ENCODE data around the gene CPNE4.

CPNE4 gene

DNA sequence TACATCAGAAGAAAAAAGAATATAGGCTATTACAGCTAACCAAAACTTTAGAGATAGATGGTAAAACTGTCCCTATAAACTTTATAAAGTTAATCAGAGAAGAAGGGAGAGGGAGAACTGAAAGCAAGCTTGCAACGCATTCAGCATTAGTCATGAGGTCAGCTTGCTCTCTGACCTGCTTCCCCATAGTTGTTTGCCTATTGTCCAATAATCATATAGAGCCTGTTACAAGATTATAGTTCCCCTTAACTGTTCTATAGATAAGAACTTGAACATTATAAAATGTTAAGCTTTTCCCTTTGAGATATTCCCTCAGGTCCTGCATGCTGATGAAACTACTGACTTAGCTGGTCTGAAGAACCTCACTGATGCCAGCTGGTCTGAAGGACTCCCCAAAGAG is 74.5 kb downstream of the CPNE4 start:
- no peaks in the 10 kb centered on the region for H3F3A ChIP-seq (ENCODE audit: insufficient read depth, low read length)
- no peaks in the 10 kb centered on the region for H4K20me1 ChIP-seq (ENCODE audit: insufficient read depth, low read length)
- TF ChIP-seq, protein P1, sequence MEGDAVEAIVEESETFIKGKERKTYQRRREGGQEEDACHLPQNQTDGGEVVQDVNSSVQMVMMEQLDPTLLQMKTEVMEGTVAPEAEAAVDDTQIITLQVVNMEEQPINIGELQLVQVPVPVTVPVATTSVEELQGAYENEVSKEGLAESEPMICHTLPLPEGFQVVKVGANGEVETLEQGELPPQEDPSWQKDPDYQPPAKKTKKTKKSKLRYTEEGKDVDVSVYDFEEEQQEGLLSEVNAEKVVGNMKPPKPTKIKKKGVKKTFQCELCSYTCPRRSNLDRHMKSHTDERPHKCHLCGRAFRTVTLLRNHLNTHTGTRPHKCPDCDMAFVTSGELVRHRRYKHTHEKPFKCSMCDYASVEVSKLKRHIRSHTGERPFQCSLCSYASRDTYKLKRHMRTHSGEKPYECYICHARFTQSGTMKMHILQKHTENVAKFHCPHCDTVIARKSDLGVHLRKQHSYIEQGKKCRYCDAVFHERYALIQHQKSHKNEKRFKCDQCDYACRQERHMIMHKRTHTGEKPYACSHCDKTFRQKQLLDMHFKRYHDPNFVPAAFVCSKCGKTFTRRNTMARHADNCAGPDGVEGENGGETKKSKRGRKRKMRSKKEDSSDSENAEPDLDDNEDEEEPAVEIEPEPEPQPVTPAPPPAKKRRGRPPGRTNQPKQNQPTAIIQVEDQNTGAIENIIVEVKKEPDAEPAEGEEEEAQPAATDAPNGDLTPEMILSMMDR (IDR thresholded peaks at IDR 0.05; ENCODE audit: low read length), result no peak
- no peak for TF ChIP-seq EZH2 (IDR thresholded peaks at IDR 0.05; ENCODE audit: borderline replicate concordance, low read length)
- H3K4me1 ChIP-seq (ENCODE audit: insufficient read depth, low read length, severe bottlenecking), result no peaks in the 10 kb centered on the region
- H3K9me2 ChIP-seq (ENCODE audit: low read depth, low read length), result 0 out of 2 replicates have a peak, but pooled peaks cover 3% of the 10 kb centered on the region
- no peaks in the 10 kb centered on the region for H3K9me3 ChIP-seq (ENCODE audit: low read length)
- no peak overlapping the region for H3K4me3 ChIP-seq (ENCODE audit: low read depth, low read length, poor library complexity, severe bottlenecking)
- no peak overlapping the region for H3K27ac ChIP-seq (ENCODE audit: low read depth, low read length, poor library complexity, severe bottlenecking)
- no peak overlapping the region for H3K9ac ChIP-seq (ENCODE audit: low read length)
- no peak overlapping the region for H2AFZ ChIP-seq (ENCODE audit: low read length)
- no peaks in the 10 kb centered on the region for H3K79me2 ChIP-seq (ENCODE audit: insufficient read depth, low read length)
- H3K27me3 ChIP-seq (ENCODE audit: insufficient read depth, low read length), result 0 out of 2 replicates have a peak, but pooled peaks cover 4% of the 10 kb centered on the region
- no peaks in the 10 kb centered on the region for H3K36me3 ChIP-seq (ENCODE audit: insufficient read depth, low read length)
- H3K4me2 ChIP-seq (ENCODE audit: low read length), result no peak overlapping the region

DNA sequence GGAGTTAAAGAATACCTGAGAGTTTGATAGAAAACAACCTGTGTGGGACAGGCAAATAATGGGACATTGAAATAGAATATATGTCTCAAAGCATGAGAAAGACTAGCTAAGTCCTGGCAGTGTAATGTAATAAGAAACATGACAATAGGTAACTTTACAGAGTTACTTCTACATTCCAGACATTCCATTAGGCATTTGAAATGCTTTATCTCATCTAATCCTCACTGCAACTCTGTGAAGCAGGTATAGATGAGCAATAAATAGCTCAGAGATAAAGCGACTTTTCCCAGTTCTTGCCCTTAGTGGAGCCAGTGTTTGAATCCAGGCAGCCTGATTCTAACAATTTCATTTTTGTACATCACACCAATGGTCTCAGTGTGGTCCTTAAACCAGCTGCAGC is 76.8 kb downstream of the CPNE4 start:
- Histone ChIP-seq H3K27me3 (ENCODE audit: insufficient read depth, low read length) (0 out of 2 replicates have a peak, but pooled peaks cover 4% of the 10 kb centered on the region), H3K9ac (ENCODE audit: low read length) (no peak overlapping the region), H3K4me2 (ENCODE audit: low read length) (no peak overlapping the region), H3K9me2 (ENCODE audit: low read depth, low read length) (0 out of 2 replicates have a peak, but pooled peaks cover 3% of the 10 kb centered on the region), H3K79me2 (ENCODE audit: insufficient read depth, low read length) (no peaks in the 10 kb centered on the region), H3K4me3 (ENCODE audit: low read depth, low read length, poor library complexity, severe bottlenecking) (no peak overlapping the region), H3F3A (ENCODE audit: insufficient read depth, low read length) (no peaks in the 10 kb centered on the region), H2AFZ (ENCODE audit: low read length) (no peak overlapping the region), H3K27ac (ENCODE audit: low read depth, low read length, poor library complexity, severe bottlenecking) (no peak overlapping the region), H4K20me1 (ENCODE audit: insufficient read depth, low read length) (no peaks in the 10 kb centered on the region), H3K9me3 (ENCODE audit: low read length) (no peaks in the 10 kb centered on the region), H3K4me1 (ENCODE audit: insufficient read depth, low read length, severe bottlenecking) (no peaks in the 10 kb centered on the region), H3K36me3 (ENCODE audit: insufficient read depth, low read length) (no peaks in the 10 kb centered on the region)
- TF ChIP-seq EZH2 (IDR thresholded peaks at IDR 0.05; ENCODE audit: borderline replicate concordance, low read length), result no peak
- TF ChIP-seq, protein P1 (IDR thresholded peaks at IDR 0.05; ENCODE audit: low read length), result no peak

- no peaks in the 10 kb centered on the region for H3K4me1 ChIP-seq (ENCODE audit: insufficient read depth, low read length, severe bottlenecking)
- H3K27me3 ChIP-seq (ENCODE audit: insufficient read depth, low read length), result 0 out of 2 replicates have a peak, but pooled peaks cover 4% of the 10 kb centered on the region
- H3K36me3 ChIP-seq (ENCODE audit: insufficient read depth, low read length), result no peaks in the 10 kb centered on the region
- no peaks in the 10 kb centered on the region for H3K9me3 ChIP-seq (ENCODE audit: low read length)
- H3K4me3 ChIP-seq (ENCODE audit: low read depth, low read length, poor library complexity, severe bottlenecking), result no peak overlapping the region
- no peak overlapping the region for H3K27ac ChIP-seq (ENCODE audit: low read depth, low read length, poor library complexity, severe bottlenecking)
- H3K9ac ChIP-seq (ENCODE audit: low read length), result no peak overlapping the region
- no peaks in the 10 kb centered on the region for H3F3A ChIP-seq (ENCODE audit: insufficient read depth, low read length)
- TF ChIP-seq, protein P1 (IDR thresholded peaks at IDR 0.05; ENCODE audit: low read length), result no peak
- TF ChIP-seq EZH2 (IDR thresholded peaks at IDR 0.05; ENCODE audit: borderline replicate concordance, low read length), result no peak
- H4K20me1 ChIP-seq (ENCODE audit: insufficient read depth, low read length), result no peaks in the 10 kb centered on the region
- 0 out of 2 replicates have a peak, but pooled peaks cover 3% of the 10 kb centered on the region for H3K9me2 ChIP-seq (ENCODE audit: low read depth, low read length)
- no peaks in the 10 kb centered on the region for H3K79me2 ChIP-seq (ENCODE audit: insufficient read depth, low read length)
- H2AFZ ChIP-seq (ENCODE audit: low read length), result no peak overlapping the region
- no peak overlapping the region for H3K4me2 ChIP-seq (ENCODE audit: low read length)
These were observed 77.3 kb downstream of the CPNE4 start for GRCh38 chr3:131957511-131957910.

Data from OCI-LY1 (cell line).